Naive B cell (primary cell): ENCODE results near the gene PTTG1IP2. TPM values are rescaled to one million over a fixed set of nuclear protein-coding genes. Genes with fewer than 3 reads are reported as not detected.
"Not testable (repeated sequence)": the region's sequence is repeated elsewhere in the genome, so short reads cannot be mapped to it uniquely, and the experiment has no call there.

ENCODE experiments used
- ATAC-seq, 2 donors: fragments of 150-1000 bp; cut with Tn5 transposase; 2 replicates each; pipeline ENCODE4 v1.10.0; 2021; ENCODE audit warnings: low read depth in 2 of 2, mild to moderate bottlenecking in 2 of 2, moderate library complexity in 2 of 2
- DNase-seq: peaks from one replicate; pipeline ENCODE4 v3.0.0; 2022
- H3K27ac Mint-ChIP-seq, 6 donors: one replicate each; pipeline ENCODE4 v1.8.0; 2020 to 2022; ENCODE audit warnings: mild to moderate bottlenecking in 6 of 6, mixed read lengths in 6 of 6, moderate library complexity in 5 of 6, inconsistent platforms in 2 of 6
- H3K27me3 Mint-ChIP-seq, 3 donors: one replicate each; pipeline ENCODE4 v1.8.0; 2021 to 2022; ENCODE audit warnings: mixed read lengths in 3 of 3, mild to moderate bottlenecking in 1 of 3
- H3K36me3 Mint-ChIP-seq, 2 donors: one replicate each; pipeline ENCODE4 v1.8.0; 2020 to 2022; ENCODE audit warnings: mixed read lengths in 2 of 2, inconsistent platforms in 1 of 2, mild to moderate bottlenecking in 1 of 2
- H3K4me1 Mint-ChIP-seq, 3 donors: one replicate each; pipeline ENCODE4 v1.8.0; 2020 to 2022; ENCODE audit warnings: mixed read lengths in 3 of 3, inconsistent platforms in 1 of 3, mild to moderate bottlenecking in 1 of 3, moderate library complexity in 1 of 3
- H3K4me3 Mint-ChIP-seq, 8 donors: one replicate each; pipeline ENCODE4 v1.8.0; 2020 to 2022; ENCODE audit warnings: mild to moderate bottlenecking in 8 of 8, mixed read lengths in 8 of 8, moderate library complexity in 8 of 8, inconsistent platforms in 2 of 8
- H3K9me3 Mint-ChIP-seq, 7 donors: one replicate each; pipeline ENCODE4 v1.8.0; 2020 to 2022; ENCODE audit warnings: mixed read lengths in 7 of 7, mild to moderate bottlenecking in 5 of 7, inconsistent platforms in 2 of 7, moderate library complexity in 1 of 7
- polyA plus RNA-seq, 6 donors: library from polyadenylated mRNA; unstranded; fragments of 300-500 nt; fragmentation: Illumina TruSeq; gene quantifications; one replicate each; pipeline ENCODE4 v1.2.3, GENCODE V29; 2021; ENCODE audit warnings: low read depth in 6 of 6

PTTG1IP2 gene
- polyA plus RNA-seq, 6 donors from 2014 or later, result not detected

DNA sequence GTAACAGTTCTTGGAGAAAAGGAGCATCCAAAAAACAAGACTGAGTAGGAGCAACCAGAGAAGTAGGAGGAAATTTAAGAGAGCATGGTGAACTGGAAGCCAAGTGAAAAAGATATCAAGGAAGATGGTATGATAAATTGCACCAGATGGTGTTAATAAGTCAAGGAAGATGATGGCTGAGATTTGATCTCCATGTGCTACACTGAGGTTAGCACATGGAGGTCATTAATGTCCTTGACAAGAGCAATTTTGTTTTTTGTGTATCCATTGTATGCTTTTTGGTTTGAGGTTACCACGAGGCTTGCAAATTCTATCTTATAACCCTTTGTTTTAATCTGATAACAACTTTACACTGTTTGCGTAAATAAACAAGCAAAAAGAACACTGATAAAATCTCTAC lies 11.3 kb upstream of the PTTG1IP2 start:
- DNase-seq (no peak), ATAC-seq (no peak)
- peaks cover 0 to under 1% (median 0%) of the 10 kb centered on the region in 7 donors for H3K9me3 Mint-ChIP-seq
- H3K27me3 Mint-ChIP-seq, result peaks cover 5 to 9% (median 7%) of the 10 kb centered on the region in 3 donors
- peaks cover 0 to 1% of the 10 kb centered on the region in 2 donors for H3K36me3 Mint-ChIP-seq
- peak overlapping the region in 1 of 6 donors; percentile 66 for H3K27ac Mint-ChIP-seq
- H3K4me3 Mint-ChIP-seq, result no peak overlapping the region
- H3K4me1 Mint-ChIP-seq, result peaks cover 7 to 10% (median 9%) of the 10 kb centered on the region in 3 donors

DNA sequence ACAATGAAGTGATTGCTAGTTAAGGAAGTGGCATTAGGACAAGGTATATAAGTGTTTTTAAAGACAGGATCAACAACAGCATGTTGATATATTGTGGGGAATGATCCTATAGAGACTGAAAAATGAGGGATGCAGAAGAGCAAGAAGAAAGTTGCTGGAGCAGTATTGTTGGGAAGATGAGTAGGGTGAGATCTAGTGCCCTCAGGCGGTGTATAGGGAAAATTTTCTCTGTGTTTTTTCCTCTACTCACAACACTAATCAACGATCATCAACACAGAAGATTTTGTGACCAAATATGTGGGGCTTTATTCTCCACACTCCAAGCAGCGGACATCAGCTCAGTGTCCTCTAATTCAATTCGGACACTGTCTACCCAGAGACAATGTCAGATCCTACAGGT lies 9.6 kb upstream of the PTTG1IP2 start:
- Mint-ChIP-seq H3K36me3 (peaks cover 0 to 9% of the 10 kb centered on the region in 2 donors), H3K27me3 (peaks cover 5 to 9% (median 7%) of the 10 kb centered on the region in 3 donors), H3K4me1 (peaks cover 7 to 15% (median 15%) of the 10 kb centered on the region in 3 donors), H3K9me3 (peaks cover 3 to 18% (median 16%) of the 10 kb centered on the region in 7 donors), H3K4me3 (no peak overlapping the region), H3K27ac (no peak overlapping the region)
- ATAC-seq (no peak), DNase-seq (no peak)

DNA sequence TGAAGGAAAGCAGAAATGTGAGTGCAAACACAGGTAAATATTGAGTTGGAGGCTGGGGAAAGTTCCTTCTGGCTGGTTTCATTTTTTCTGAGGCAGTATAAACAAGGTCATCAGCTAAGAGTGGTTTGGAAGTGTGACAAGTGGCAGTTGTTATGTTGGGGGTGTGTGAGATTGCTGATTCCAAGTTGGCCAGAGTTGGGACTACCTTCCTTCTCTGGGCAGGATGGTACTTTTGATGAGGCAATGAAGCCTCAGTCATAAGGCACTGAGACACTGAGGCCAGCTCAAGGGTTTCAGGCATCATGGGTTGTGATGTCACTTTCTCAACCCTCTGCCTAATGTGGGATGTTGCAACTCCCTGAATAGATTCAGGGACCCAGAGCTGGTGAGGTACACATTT lies 8.2 kb upstream of the PTTG1IP2 start:
- Mint-ChIP-seq H3K4me3 (peak overlapping the region in 1 of 8 donors; percentile 19), H3K27me3 (peaks cover 0 to 6% (median 0%) of the 10 kb centered on the region in 3 donors), H3K36me3 (peaks cover 0 to 22% of the 10 kb centered on the region in 2 donors), H3K9me3 (peaks cover 9 to 29% (median 27%) of the 10 kb centered on the region in 7 donors), H3K4me1 (peaks cover 0 to 6% (median 5%) of the 10 kb centered on the region in 3 donors), H3K27ac (peak overlapping the region in 2 of 6 donors; percentile 0 to 49)
- ATAC-seq (no peak), DNase-seq (no peak)

DNA sequence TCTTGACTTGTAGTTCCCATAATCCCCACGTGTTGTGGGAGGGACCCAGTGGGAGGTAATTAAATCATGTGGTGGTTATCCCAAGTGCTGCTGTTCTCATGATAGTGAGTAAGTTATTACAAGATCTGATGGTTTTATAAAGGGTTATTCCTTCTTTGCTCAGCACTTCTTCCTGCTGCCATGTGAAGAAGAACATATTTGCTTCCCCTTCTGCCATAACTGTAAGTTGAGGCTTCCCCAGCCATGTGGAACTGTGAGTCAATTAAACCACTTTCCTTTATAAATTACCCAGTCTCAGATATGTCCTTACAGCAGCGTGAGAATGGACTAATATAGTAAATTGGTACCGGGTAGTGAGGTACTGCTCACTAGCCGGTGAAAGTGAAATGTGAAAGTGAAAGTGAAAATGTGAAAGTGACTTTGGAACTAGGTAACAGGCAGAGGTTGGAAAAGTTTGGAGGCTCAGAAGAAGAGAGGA lies 6.2 kb upstream of the PTTG1IP2 start:
- H3K4me1 Mint-ChIP-seq, H3K27me3 Mint-ChIP-seq: not testable (repeated sequence)
- Mint-ChIP-seq H3K27ac (peak overlapping the region in 2 of 6 donors; percentile 0 to 14), H3K4me3 (peak overlapping the region; percentile 7 to 82 (median 57)), H3K36me3 (peaks cover 0 to 23% of the 10 kb centered on the region in 2 donors), H3K9me3 (peaks cover 9 to 29% (median 27%) of the 10 kb centered on the region in 7 donors)
- ATAC-seq, result peak; percentile 58 to 75
- DNase-seq, result peak; percentile 5

DNA sequence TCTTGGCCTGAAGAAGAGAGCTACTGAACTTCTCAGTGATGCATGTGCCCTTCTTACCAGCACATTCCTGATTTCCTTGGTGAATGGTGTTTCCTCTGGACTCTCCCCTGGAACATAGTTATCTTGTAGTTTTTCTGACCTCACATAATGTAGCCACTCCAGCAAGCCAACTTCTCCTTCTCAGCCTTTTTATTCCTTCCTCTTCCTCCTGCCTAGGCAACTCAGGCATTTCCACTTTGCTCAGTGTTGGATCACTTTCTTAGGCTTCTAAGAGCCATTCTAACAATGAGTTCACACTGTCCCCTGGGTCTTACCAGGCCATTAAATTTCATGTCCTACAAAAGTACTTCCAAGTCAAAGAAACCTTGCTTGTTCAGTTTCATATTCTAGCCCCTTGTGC lies 3.6 kb upstream of the PTTG1IP2 start:
- Mint-ChIP-seq H3K36me3 (peaks cover 0 to 23% of the 10 kb centered on the region in 2 donors), H3K27ac (no peak overlapping the region), H3K4me1 (peaks cover 0 to 6% (median 5%) of the 10 kb centered on the region in 3 donors), H3K27me3 (peaks cover 0 to 8% (median 0%) of the 10 kb centered on the region in 3 donors), H3K4me3 (no peak overlapping the region), H3K9me3 (peaks cover 9 to 29% (median 27%) of the 10 kb centered on the region in 7 donors)
- no peak for DNase-seq
- no peak for ATAC-seq

DNA sequence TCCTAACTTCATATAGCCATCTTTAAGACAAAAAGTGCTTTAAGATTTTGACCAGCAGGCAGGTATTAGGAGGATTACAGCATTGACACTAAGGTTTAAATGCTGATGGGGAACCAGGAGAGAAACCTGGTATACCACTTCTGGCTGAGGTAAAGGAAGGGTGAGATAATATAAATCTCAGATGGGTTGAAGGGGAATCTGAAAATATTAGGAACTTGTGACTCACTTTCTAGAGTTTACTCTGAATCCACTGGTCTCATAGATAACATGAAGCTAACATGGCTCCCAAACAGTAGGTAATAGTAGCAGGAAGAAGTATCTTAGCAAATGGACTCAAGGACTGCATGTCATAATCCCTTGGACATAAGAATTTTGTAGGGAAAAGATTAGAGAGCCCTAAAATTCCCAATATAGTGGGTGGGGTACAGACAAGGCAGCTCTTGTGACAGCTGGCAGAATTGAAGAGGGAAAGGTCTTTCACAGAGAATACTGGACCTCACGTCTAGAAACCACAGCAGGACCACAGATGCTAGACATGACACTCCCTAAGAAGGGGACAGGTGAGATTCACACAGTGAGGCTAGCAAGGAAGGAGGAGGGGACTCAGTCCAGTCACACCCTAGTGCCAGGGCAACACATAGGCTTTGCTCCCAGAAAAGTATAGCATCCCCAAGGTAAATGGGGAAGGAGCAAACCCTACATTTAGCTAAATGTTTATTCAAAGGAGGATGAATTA lies 3.5 kb downstream of the PTTG1IP2 start:
- Mint-ChIP-seq H3K36me3 (no peaks in the 10 kb centered on the region), H3K27me3 (peaks cover 15 to 52% (median 26%) of the 10 kb centered on the region in 3 donors), H3K4me1 (no peaks in the 10 kb centered on the region), H3K4me3 (no peak overlapping the region), H3K27ac (no peak overlapping the region), H3K9me3 (peaks cover 0 to 2% (median 0%) of the 10 kb centered on the region in 7 donors)
- DNase-seq, result no peak
- ATAC-seq, result no peak

DNA sequence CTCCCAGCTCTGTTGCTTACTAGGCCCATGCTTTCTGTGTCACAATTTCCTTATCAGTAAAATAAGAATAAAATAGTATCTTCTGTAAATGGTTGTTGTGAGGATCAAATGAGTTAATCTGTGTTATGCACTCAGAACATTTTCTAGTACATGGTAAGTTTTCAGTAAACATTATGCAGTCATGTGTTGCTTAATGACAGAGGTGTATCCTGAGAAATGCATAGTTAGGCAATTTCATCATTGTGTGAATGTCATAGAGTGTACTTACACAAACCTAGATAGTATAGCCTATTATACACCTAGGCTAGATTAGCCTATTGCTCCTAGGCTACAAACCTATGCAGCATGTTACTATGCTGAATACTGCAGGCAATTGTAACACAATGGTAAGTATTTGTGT lies 4.4 kb downstream of the PTTG1IP2 start:
- no peak overlapping the region for H3K4me3 Mint-ChIP-seq
- H3K4me1 Mint-ChIP-seq, result no peaks in the 10 kb centered on the region
- peaks cover 15 to 50% (median 26%) of the 10 kb centered on the region in 3 donors for H3K27me3 Mint-ChIP-seq
- no peak overlapping the region for H3K27ac Mint-ChIP-seq
- no peak for ATAC-seq
- peaks cover 0 to 2% (median 0%) of the 10 kb centered on the region in 7 donors for H3K9me3 Mint-ChIP-seq
- no peaks in the 10 kb centered on the region for H3K36me3 Mint-ChIP-seq
- DNase-seq, result no peak

DNA sequence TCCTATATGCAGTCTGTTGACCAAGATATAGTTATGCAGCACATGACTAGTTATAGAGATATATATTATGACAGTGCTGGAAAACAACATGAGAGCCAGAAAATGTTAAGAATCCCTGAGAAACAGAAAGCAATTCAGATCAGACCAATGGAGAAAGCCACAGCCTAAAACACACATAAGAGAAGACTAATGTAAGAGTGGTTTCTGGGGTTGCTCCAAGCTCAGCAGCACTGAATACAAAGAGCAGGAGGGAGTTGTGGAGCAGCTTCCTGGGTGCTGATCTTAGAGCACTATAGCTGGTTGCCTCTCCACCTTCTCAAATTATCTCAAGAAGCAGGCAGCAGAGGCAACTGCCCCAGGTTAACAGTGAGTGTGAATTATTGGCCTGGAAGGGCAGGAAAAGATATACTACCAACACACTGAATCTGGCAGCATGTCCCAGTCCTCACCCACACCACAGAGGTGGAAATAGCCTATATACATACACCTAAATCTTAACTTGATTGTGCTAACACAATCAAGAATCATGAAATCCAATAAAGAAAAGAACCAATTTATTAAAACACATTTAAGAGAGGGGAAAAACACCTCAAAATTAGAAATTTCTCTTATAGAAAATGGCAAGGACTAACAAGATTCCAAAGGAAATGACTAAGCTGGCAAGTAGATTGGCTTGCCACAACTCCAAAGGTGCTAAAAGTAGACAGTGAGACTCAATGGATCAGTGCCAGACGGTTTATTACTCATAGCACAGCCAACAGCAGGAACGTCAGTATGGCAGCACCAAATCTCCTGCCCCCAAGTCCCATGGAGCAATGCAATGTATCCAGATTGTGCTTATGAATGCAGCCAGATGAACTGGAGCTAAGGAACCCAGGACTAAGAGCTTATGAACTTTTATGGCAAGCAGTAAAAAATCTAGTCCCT lies 5.1 kb downstream of the PTTG1IP2 start:
- Mint-ChIP-seq H3K27me3 (peaks cover 15 to 44% (median 26%) of the 10 kb centered on the region in 3 donors), H3K4me3 (peak overlapping the region in 1 of 8 donors; percentile 17), H3K4me1 (no peaks in the 10 kb centered on the region)

DNA sequence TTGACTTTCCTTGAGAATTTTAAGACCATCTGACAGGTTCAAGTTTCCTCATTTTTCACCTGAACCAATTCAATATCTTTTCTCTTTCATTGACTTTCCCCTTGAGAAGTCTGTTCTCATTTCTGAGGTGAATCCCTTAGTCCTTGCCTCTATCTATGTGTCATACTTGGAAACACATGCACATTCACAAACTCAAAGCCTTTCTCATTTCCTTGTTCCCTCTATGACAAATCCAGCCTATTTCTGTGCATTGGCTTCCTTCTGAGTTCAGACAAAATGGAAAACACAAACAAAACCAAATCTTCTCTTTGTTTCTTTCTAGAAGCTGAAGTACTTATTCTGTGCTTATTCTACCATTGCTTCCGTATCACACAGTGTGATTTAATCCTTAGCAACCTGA lies 13.8 kb downstream of the PTTG1IP2 start:
- no peak overlapping the region for H3K4me3 Mint-ChIP-seq

More for the DNA sequence above, 5.1 kb downstream of the PTTG1IP2 start:
- ATAC-seq (no peak), DNase-seq (no peak)
- Mint-ChIP-seq H3K36me3 (no peaks in the 10 kb centered on the region), H3K9me3 (peaks cover 0 to 2% (median 0%) of the 10 kb centered on the region in 7 donors), H3K27ac (no peak overlapping the region)

DNA sequence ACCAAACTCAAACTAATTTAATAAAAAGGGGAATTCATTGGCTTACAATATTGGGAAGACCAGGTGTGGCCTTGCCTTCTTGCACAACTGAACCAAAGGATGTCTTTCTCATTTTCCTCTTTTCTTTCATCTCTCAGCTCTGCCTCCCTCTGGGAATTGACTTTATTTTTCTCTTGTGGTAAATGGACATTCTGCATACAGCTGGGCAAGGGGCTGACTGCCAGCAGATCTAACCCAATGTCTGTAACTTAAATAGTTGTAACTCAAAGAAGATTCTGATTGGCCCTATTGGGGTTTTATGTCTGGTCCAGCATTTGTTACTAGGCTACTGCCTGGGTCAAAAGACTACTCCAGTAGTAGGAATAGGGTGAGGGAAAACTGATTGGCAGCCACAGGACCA lies 15.3 kb downstream of the PTTG1IP2 start:
- H3K27me3 Mint-ChIP-seq, result peaks cover 5 to 21% (median 8%) of the 10 kb centered on the region in 3 donors
- H3K27ac Mint-ChIP-seq, result no peak overlapping the region
- no peaks in the 10 kb centered on the region for H3K9me3 Mint-ChIP-seq
- ATAC-seq (no peak), DNase-seq (no peak)
- no peaks in the 10 kb centered on the region for H3K4me1 Mint-ChIP-seq
- no peaks in the 10 kb centered on the region for H3K36me3 Mint-ChIP-seq
- no peak overlapping the region for H3K4me3 Mint-ChIP-seq

More for the DNA sequence above, 13.8 kb downstream of the PTTG1IP2 start:
- DNase-seq (no peak), ATAC-seq (no peak)
- H3K4me1 Mint-ChIP-seq, result no peaks in the 10 kb centered on the region
- H3K27me3 Mint-ChIP-seq, result peaks cover 5 to 21% (median 8%) of the 10 kb centered on the region in 3 donors
- no peaks in the 10 kb centered on the region for H3K9me3 Mint-ChIP-seq
- H3K36me3 Mint-ChIP-seq, result no peaks in the 10 kb centered on the region
- no peak overlapping the region for H3K27ac Mint-ChIP-seq

DNA sequence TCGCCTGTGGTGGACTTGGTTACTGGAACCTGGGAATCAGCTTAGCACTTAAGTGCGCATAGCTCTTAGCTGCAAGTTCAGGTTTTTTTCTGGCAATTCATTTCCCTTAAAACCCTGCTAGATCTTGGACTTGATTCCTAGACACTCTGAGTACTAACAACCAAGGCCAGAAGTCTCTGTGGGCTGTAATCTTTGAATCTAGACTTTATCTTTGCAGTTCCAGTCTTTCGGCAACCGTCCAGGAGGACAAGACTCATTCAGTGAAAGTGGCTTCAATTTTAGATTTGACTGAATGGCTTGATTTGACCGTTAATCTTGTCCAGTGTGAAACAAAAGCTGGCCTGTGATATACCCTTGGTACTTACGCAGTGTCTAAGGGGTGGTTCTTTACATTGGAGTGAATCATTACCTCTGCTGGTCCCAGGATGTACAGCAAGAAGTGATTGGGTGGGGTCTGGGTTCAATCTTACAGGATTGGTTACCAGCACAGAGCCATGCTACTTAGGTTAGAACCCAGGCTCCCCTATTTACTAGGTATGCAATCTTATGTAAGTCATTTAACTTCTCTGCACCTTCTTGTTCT lies 16.4 kb downstream of the PTTG1IP2 start:
- Mint-ChIP-seq H3K27ac (no peak overlapping the region), H3K4me1 (no peaks in the 10 kb centered on the region), H3K9me3 (no peaks in the 10 kb centered on the region), H3K27me3 (peaks cover 8 to 21% (median 9%) of the 10 kb centered on the region in 3 donors), H3K36me3 (no peaks in the 10 kb centered on the region), H3K4me3 (peak overlapping the region in 1 of 8 donors; percentile 1)
- no peak for ATAC-seq
- no peak for DNase-seq

DNA sequence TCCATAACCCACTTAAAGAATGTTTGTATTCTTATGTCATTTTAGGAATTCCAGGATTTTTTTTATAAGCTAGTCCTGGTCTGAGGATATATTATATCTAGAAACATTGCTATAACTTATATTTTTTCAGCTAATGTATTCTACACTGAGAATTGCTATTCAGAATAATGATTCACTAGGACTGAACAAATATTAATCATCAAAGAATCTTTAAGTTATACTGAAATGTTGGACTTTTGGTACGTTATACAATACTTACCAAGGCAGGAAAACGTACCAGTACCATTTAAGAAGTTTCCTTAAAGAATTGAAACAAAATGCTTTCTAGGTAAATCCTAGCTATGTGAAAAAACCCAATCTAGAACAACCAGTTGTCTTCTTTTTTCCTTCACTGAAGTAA lies 18.4 kb downstream of the PTTG1IP2 start:
- H3K4me1 Mint-ChIP-seq, result no peaks in the 10 kb centered on the region
- H3K9me3 Mint-ChIP-seq, result no peaks in the 10 kb centered on the region
- H3K27ac Mint-ChIP-seq, result no peak overlapping the region
- H3K4me3 Mint-ChIP-seq, result no peak overlapping the region
- ATAC-seq (no peak), DNase-seq (no peak)
- peaks cover 8 to 21% (median 9%) of the 10 kb centered on the region in 3 donors for H3K27me3 Mint-ChIP-seq
- no peaks in the 10 kb centered on the region for H3K36me3 Mint-ChIP-seq

DNA sequence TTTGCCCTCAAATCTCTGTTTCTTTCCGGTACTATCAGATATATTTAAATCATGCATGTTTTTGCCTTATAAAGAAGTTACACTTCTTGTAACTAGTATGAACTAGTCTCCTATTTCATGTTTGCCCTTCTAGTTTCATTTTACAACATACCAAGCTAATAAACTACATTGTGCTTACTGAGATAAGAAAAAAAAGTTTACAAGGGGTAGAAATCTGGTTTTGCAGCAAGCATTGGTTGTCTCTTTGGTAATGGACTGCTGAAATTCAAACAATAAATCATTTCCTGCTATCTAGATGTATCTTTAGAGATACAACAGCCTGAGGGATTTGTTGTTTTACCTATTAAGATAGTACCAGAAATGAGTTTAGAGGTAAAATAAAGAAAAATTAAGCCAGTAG lies 18.8 kb downstream of the PTTG1IP2 start:
- Mint-ChIP-seq H3K27ac (no peak overlapping the region), H3K9me3 (no peaks in the 10 kb centered on the region), H3K4me3 (no peak overlapping the region), H3K27me3 (peaks cover 7 to 17% (median 7%) of the 10 kb centered on the region in 3 donors), H3K36me3 (no peaks in the 10 kb centered on the region), H3K4me1 (no peaks in the 10 kb centered on the region)
- DNase-seq (no peak), ATAC-seq (no peak)
